ENCODE data around the gene NEK11. TPM values are rescaled to one million over a fixed set of nuclear protein-coding genes. Genes with fewer than 3 reads are reported as not detected.

The NEK11 gene
- total RNA-seq, 4 donors from 2014 or later, result 4.1 to 8.2 (median 5.2) TPM

GRCh38 chr3:131193641-131194238, 167.1 kb downstream of the NEK11 start:
- TF ChIP-seq CTCF (IDR thresholded peaks at IDR 0.05), result no peak
- ATAC-seq (ENCODE audit: low FRiP score), result no peak
- DNase-seq (ENCODE audit: low spot score), result no peak

- TF ChIP-seq CTCF (IDR thresholded peaks at IDR 0.05), result no peak
- DNase-seq (ENCODE audit: low spot score) (no peak), ATAC-seq (ENCODE audit: low FRiP score) (no peak)
These were observed 168.1 kb downstream of the NEK11 start for GRCh38 chr3:131194816-131195215.

GRCh38 chr3:131200636-131201199, 174.0 kb downstream of the NEK11 start:
- ATAC-seq (ENCODE audit: low FRiP score) (no peak), DNase-seq (ENCODE audit: low spot score) (no peak)
- TF ChIP-seq CTCF (IDR thresholded peaks at IDR 0.05), result no peak

- no peak for ATAC-seq (ENCODE audit: low FRiP score)
- no peak for DNase-seq (ENCODE audit: low spot score)
- TF ChIP-seq CTCF (IDR thresholded peaks at IDR 0.05), result no peak
These were observed 189.7 kb downstream of the NEK11 start for GRCh38 chr3:131216330-131216729.

- no peak for TF ChIP-seq CTCF (IDR thresholded peaks at IDR 0.05)
These were observed 190.1 kb downstream of the NEK11 start for GRCh38 chr3:131216801-131217200.

GRCh38 chr3:131217296-131217741, 190.6 kb downstream of the NEK11 start:
- DNase-seq (ENCODE audit: low spot score) (no peak), ATAC-seq (ENCODE audit: low FRiP score) (no peak)
- TF ChIP-seq CTCF (IDR thresholded peaks at IDR 0.05), result no peak

More at GRCh38 chr3:131216801-131217200, 190.1 kb downstream of the NEK11 start:
- DNase-seq (ENCODE audit: low spot score), result no peak
- peak; percentile 80 for ATAC-seq (ENCODE audit: low FRiP score)

- ATAC-seq (ENCODE audit: low FRiP score), result no peak
- TF ChIP-seq CTCF (IDR thresholded peaks at IDR 0.05), result no peak
- no peak for DNase-seq (ENCODE audit: low spot score)
These were observed 191.5 kb downstream of the NEK11 start for GRCh38 chr3:131218196-131218595.

Data from omental fat pad (tissue), 4 donors.